Loucy (cell line): ENCODE measurements around the gene SSBP4.

Experiments
- EZH2phosphoT487 ChIP-seq: fragments of 200-600 bp; IDR thresholded peaks from 2 replicates; pipeline ENCODE4 v1.6.1; 2018; ENCODE audit warnings: antibody characterized with exemption, mild to moderate bottlenecking, moderate library complexity, borderline replicate concordance
- TF ChIP-seq, protein P1 (sequence below): fragments of 200-600 bp; sonication (generic); conservative IDR thresholded peaks from 2 replicates; pipeline ENCODE4 v1.5.1; 2014; ENCODE audit warnings: mild to moderate bottlenecking, antibody characterized with exemption, low read length

DNA sequence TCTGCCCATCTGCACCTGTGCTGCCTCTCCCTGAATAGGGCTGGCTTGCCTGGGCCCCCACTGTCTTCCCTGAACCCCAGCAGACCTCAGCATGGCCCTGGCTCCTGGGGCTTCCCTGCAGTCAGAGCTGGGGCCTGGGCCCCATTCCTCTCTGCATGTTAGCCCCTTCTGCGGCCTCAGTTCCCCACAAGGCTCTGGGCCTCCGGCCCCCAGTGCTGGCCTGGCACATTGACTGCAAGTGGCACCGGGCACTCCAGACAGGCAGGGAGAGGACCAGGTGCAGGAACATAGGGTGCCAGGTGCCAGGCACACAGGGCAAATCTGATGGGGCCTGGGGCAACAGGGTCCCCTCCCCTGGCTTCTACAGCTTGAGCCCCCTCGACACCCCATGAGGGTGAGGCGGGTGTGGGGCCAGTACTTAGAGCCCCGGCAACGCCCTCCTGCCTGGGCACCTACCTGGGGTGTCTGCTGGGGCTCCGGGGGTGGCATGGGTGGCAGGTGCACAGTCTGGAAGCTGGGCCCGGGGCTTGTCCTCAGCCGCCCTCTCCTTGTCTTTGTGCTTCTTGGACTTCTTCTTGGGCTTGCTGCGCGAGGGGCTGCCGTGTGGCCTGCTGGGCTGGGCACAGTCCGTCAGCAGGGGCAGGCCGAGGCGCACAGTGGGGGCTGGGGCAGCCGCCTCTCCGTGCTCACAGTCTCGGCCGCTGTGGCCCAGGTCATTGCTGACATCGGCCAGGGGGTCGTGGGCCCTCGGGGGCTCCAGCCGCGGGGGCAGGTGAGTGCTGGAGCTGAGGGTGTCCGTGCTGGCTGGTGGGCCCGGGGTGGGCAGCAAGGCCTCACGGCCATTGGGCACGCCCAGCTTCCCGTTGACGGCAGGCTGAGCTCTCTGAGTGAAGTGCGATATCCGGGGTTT is 31.1 kb downstream of the SSBP4 start:
- TF ChIP-seq, protein P1, sequence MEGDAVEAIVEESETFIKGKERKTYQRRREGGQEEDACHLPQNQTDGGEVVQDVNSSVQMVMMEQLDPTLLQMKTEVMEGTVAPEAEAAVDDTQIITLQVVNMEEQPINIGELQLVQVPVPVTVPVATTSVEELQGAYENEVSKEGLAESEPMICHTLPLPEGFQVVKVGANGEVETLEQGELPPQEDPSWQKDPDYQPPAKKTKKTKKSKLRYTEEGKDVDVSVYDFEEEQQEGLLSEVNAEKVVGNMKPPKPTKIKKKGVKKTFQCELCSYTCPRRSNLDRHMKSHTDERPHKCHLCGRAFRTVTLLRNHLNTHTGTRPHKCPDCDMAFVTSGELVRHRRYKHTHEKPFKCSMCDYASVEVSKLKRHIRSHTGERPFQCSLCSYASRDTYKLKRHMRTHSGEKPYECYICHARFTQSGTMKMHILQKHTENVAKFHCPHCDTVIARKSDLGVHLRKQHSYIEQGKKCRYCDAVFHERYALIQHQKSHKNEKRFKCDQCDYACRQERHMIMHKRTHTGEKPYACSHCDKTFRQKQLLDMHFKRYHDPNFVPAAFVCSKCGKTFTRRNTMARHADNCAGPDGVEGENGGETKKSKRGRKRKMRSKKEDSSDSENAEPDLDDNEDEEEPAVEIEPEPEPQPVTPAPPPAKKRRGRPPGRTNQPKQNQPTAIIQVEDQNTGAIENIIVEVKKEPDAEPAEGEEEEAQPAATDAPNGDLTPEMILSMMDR: no peak
- TF ChIP-seq EZH2phosphoT487: no peak
